PC-3 (cell line): Measurements from ENCODE around the gene SAP130. TPM values are rescaled to one million over a fixed set of nuclear protein-coding genes. Genes with fewer than 3 reads are reported as not detected.

Source experiments
- ATAC-seq: fragments of 200-7000 bp; cut with Tn5 transposase; 2 replicates; pipeline ENCODE4 v1.9.1; 2020; ENCODE audit warnings: mild to moderate bottlenecking, moderate library complexity
- BruUV-seq: library from RNA; stranded (reverse); fragments of 400-500 nt; replicated peaks from 2 replicates; lab custom pipeline; 2021; lab: Mats Ljungman, UMichigan
- CTCF ChIA-PET: fragments of 300-600 bp; sonication (Branson Sonifier 250); formaldehyde crosslinking; loops from one replicate; lab custom pipeline; 2022; ENCODE audit warnings: antibody characterized with exemption; lab: Charles Lee
- POLR2A ChIA-PET: fragments of 300-600 bp; sonication (Branson Sonifier 250); formaldehyde crosslinking; loops from one replicate; lab custom pipeline; 2022; ENCODE audit warnings: antibody characterized with exemption; ENCODE audit not compliant: unreplicated experiment; lab: Charles Lee
- DNase-seq: peaks from one replicate; pipeline ENCODE4 v3.0.0-alpha.2; 2015
- H2AFZ ChIP-seq: fragments of 300-600 bp; sonication (generic); 2 replicates; pipeline ENCODE4 v1.6.0; 2016; ENCODE audit warnings: antibody characterized with exemption, low read length
- H3F3A ChIP-seq: fragments of 300-600 bp; sonication (generic); one replicate; pipeline ENCODE4 v1.6.0; 2017; ENCODE audit warnings: antibody characterized with exemption, low read length, control low read depth, mild to moderate bottlenecking; ENCODE audit not compliant: unreplicated experiment
- H3K27ac ChIP-seq: fragments of 300-600 bp; sonication (generic); 2 replicates; pipeline ENCODE4 v1.5.1; 2016; ENCODE audit warnings: mild to moderate bottlenecking, low read length
- H3K27me3 ChIP-seq: fragments of 300-600 bp; sonication (generic); 2 replicates; pipeline ENCODE4 v1.6.1; 2016; ENCODE audit warnings: low read length, mixed read lengths
- H3K36me3 ChIP-seq: fragments of 300-600 bp; sonication (generic); 2 replicates; pipeline ENCODE4 v1.6.1; 2016; ENCODE audit warnings: low read depth, mixed run types, low read length, mixed read lengths
- H3K4me1 ChIP-seq: fragments of 300-600 bp; sonication (generic); 2 replicates; pipeline ENCODE4 v1.5.1; 2016; ENCODE audit warnings: low read length; ENCODE audit not compliant: insufficient read depth
- H3K4me2 ChIP-seq: fragments of 300-600 bp; sonication (generic); 2 replicates; pipeline ENCODE4 v1.6.0; 2016; ENCODE audit warnings: low read length
- H3K4me3 ChIP-seq: fragments of 300-600 bp; sonication (generic); 2 replicates; pipeline ENCODE4 v1.5.1; 2016; ENCODE audit warnings: mild to moderate bottlenecking, low read length, mixed read lengths
- H3K79me2 ChIP-seq: fragments of 300-600 bp; sonication (generic); 2 replicates; pipeline ENCODE4 v1.6.1; 2017; ENCODE audit warnings: low read length, mixed read lengths
- H3K9ac ChIP-seq: fragments of 300-600 bp; sonication (generic); 2 replicates; pipeline ENCODE4 v1.6.0; 2016; ENCODE audit warnings: mild to moderate bottlenecking, low read length
- H3K9me2 ChIP-seq: fragments of 300-600 bp; sonication (generic); replicated peaks from 2 replicates; pipeline ENCODE4 v1.6.1; 2016; ENCODE audit warnings: mixed run types, low read length, mixed read lengths
- H3K9me3 ChIP-seq: fragments of 300-600 bp; sonication (generic); 2 replicates; pipeline ENCODE4 v1.6.1; 2016; ENCODE audit warnings: low read length, mixed read lengths
- H4K20me1 ChIP-seq: fragments of 300-600 bp; sonication (generic); 2 replicates; pipeline ENCODE4 v1.6.1; 2016; ENCODE audit warnings: low read length, mixed read lengths
- CTCF ChIP-seq: fragments of 300-600 bp; sonication (generic); conservative IDR thresholded peaks from 2 replicates; pipeline ENCODE4 v1.5.1; 2017; ENCODE audit warnings: antibody characterized with exemption, low read depth, mild to moderate bottlenecking, low read length
- EZH2 ChIP-seq: fragments of 300-600 bp; sonication (generic); IDR thresholded peaks from one replicate; pipeline ENCODE4 v1.6.1; 2017; ENCODE audit warnings: antibody characterized with exemption, mild to moderate bottlenecking, low read length; ENCODE audit not compliant: unreplicated experiment
- EZH2phosphoT487 ChIP-seq: fragments of 300-600 bp; sonication (generic); IDR thresholded peaks from 2 replicates; pipeline ENCODE4 v1.6.1; 2018; ENCODE audit warnings: mild to moderate bottlenecking, antibody characterized with exemption, low read length, borderline replicate concordance
- intact Hi-C: fragments of 100-400 bp; cut with micrococcal nuclease; formaldehyde crosslinking; loops from 2 replicates; pipeline ENCODE4 v1.9.0; 2023
- total RNA-seq: library from RNA; depleted of rRNA; stranded (reverse); fragments of >200 nt; gene quantifications from 2 replicates; pipeline ENCODE4 v1.2.3, GENCODE V29; 2014

The SAP130 gene
- total RNA-seq, 1 experiment from 2014 or later: 11.1 TPM

- Histone ChIP-seq H3K9ac (no peak overlapping the region), H4K20me1 (no peaks in the 10 kb centered on the region), H3K9me3 (no peaks in the 10 kb centered on the region), H3K9me2 (no peaks in the 10 kb centered on the region), H3K4me2 (no peak overlapping the region), H3F3A (no peaks in the 10 kb centered on the region), H3K4me3 (no peak overlapping the region), H3K27ac (no peak overlapping the region), H3K79me2 (no peaks in the 10 kb centered on the region), H3K4me1 (no peaks in the 10 kb centered on the region), H2AFZ (no peak overlapping the region), H3K36me3 (no peaks in the 10 kb centered on the region), H3K27me3 (no peaks in the 10 kb centered on the region)
- no peak for ATAC-seq
- POLR2A ChIA-PET: no interaction called here
- intact Hi-C loops: no loop called here
- no TSS peak for BruUV-seq
- TF ChIP-seq CTCF (no peak), EZH2phosphoT487 (no peak), EZH2 (no peak)
- no peak for DNase-seq
- CTCF ChIA-PET: interaction anchor here (0.7 kb wide), 1 partner anchor 64 kb away, joined by 14 read pairs; no protein-coding TSS in a partner anchor
Observed at GRCh38 chr2:128054104-128054885, 26.4 kb upstream of the SAP130 start.

GRCh38 chr2:128053331-128053730 lies 25.5 kb upstream of the SAP130 start:
- POLR2A ChIA-PET: no interaction called here
- intact Hi-C loops: no loop called here
- Histone ChIP-seq H3K27ac (no peak overlapping the region), H3K79me2 (no peaks in the 10 kb centered on the region), H3K36me3 (no peaks in the 10 kb centered on the region), H3K4me1 (no peaks in the 10 kb centered on the region), H3K9ac (no peak overlapping the region), H3K4me2 (no peak overlapping the region), H3K9me3 (no peaks in the 10 kb centered on the region), H3F3A (no peaks in the 10 kb centered on the region), H2AFZ (no peak overlapping the region), H4K20me1 (no peaks in the 10 kb centered on the region), H3K9me2 (no peaks in the 10 kb centered on the region), H3K4me3 (no peak overlapping the region), H3K27me3 (no peaks in the 10 kb centered on the region)
- TF ChIP-seq CTCF: no peak
- TF ChIP-seq EZH2: no peak
- no peak for TF ChIP-seq EZH2phosphoT487
- no TSS peak for BruUV-seq
- DNase-seq: no peak
- CTCF ChIA-PET: interaction anchor here (0.6 kb wide), 1 partner anchor 77 kb away, joined by 3 read pairs; no protein-coding TSS in a partner anchor
- no peak for ATAC-seq

GRCh38 chr2:128043041-128043440 lies 15.2 kb upstream of the SAP130 start:
- Histone ChIP-seq H4K20me1 (no peaks in the 10 kb centered on the region), H3K4me1 (no peaks in the 10 kb centered on the region), H3F3A (no peaks in the 10 kb centered on the region), H3K27ac (no peak overlapping the region), H3K79me2 (no peaks in the 10 kb centered on the region), H3K4me3 (no peak overlapping the region), H3K9me3 (peaks cover 30% of the 10 kb centered on the region), H3K36me3 (no peaks in the 10 kb centered on the region), H3K9ac (no peak overlapping the region), H3K9me2 (no peaks in the 10 kb centered on the region), H3K27me3 (no peaks in the 10 kb centered on the region), H2AFZ (no peak overlapping the region), H3K4me2 (no peak overlapping the region)
- CTCF ChIA-PET: no interaction called here
- no TSS peak for BruUV-seq
- POLR2A ChIA-PET: no interaction called here
- ATAC-seq: no peak
- TF ChIP-seq EZH2 (no peak), EZH2phosphoT487 (no peak), CTCF (no peak)
- intact Hi-C loops: no loop called here
- no peak for DNase-seq
